ENCODE measurements around the gene FAM149A.

GRCh38 chr4:186092296-186092695 lies 12.2 kb upstream of the FAM149A start:
- TF ChIP-seq CTCF (IDR thresholded peaks at IDR 0.05) (no peak), POLR2A (IDR thresholded peaks at IDR 0.05) (no peak)

All from esophagus squamous epithelium (tissue), 4 donors.